ENCODE results near the gene VAV3.

VAV3 gene

GRCh38 chr1:107547363-107548155 is 417.4 kb downstream of the VAV3 start:
- TF ChIP-seq CTCF (conservative IDR thresholded peaks at IDR 0.05; ENCODE audit: low read length), result no peak
- peak; percentile 70 for DNase-seq (ENCODE audit: low read depth)
- no peak overlapping the region for H3K4me3 ChIP-seq (ENCODE audit: low read length)

- DNase-seq (ENCODE audit: low read depth), result no peak
- no peak for TF ChIP-seq CTCF (conservative IDR thresholded peaks at IDR 0.05; ENCODE audit: low read length)
- no peak overlapping the region for H3K4me3 ChIP-seq (ENCODE audit: low read length)
These were observed 418.4 kb downstream of the VAV3 start for GRCh38 chr1:107546576-107546975.

GRCh38 chr1:107545879-107546278 is 419.1 kb downstream of the VAV3 start:
- TF ChIP-seq CTCF (conservative IDR thresholded peaks at IDR 0.05; ENCODE audit: low read length), result no peak
- DNase-seq (ENCODE audit: low read depth), result no peak
- H3K4me3 ChIP-seq (ENCODE audit: low read length), result no peak overlapping the region

- peak; percentile 21 for DNase-seq (ENCODE audit: low read depth)
- no peak overlapping the region for H3K4me3 ChIP-seq (ENCODE audit: low read length)
These were observed 419.9 kb downstream of the VAV3 start for GRCh38 chr1:107545056-107545577.

GRCh38 chr1:107544285-107544684 is 420.7 kb downstream of the VAV3 start:
- no peak for TF ChIP-seq CTCF (conservative IDR thresholded peaks at IDR 0.05; ENCODE audit: low read length)
- H3K4me3 ChIP-seq (ENCODE audit: low read length), result no peak overlapping the region
- no peak for DNase-seq (ENCODE audit: low read depth)

More at GRCh38 chr1:107545056-107545577, 419.9 kb downstream of the VAV3 start:
- TF ChIP-seq CTCF (conservative IDR thresholded peaks at IDR 0.05; ENCODE audit: low read length), result no peak

- H3K4me3 ChIP-seq (ENCODE audit: low read length), result no peak overlapping the region
- no peak for DNase-seq (ENCODE audit: low read depth)
- no peak for TF ChIP-seq CTCF (conservative IDR thresholded peaks at IDR 0.05; ENCODE audit: low read length)
These were observed 423.6 kb downstream of the VAV3 start for GRCh38 chr1:107541412-107541811.

GRCh38 chr1:107538502-107538901 is 426.5 kb downstream of the VAV3 start:
- no peak for TF ChIP-seq CTCF (conservative IDR thresholded peaks at IDR 0.05; ENCODE audit: low read length)
- no peak overlapping the region for H3K4me3 ChIP-seq (ENCODE audit: low read length)
- DNase-seq (ENCODE audit: low read depth), result no peak

Data from AG10803 (cell line).